ENCODE data around the gene MOB3B. TPM values are rescaled to one million over a fixed set of nuclear protein-coding genes. Genes with fewer than 3 reads are reported as not detected.

MOB3B gene
- polyA plus RNA-seq, 1 experiment = 0.04 TPM

- no peak for DNase-seq (ENCODE audit: low read depth)
Measured at GRCh38 chr9:27534131-27534530, 4.5 kb upstream of the MOB3B start.

GRCh38 chr9:27533311-27533710 is 3.7 kb upstream of the MOB3B start:
- H3K36me3 ChIP-seq (ENCODE audit: control insufficient read depth, insufficient read depth, low read length) = no peaks in the 10 kb centered on the region
- ChIA-PET POLR2A (no interaction called here), CTCF (interaction anchor here (2.7 kb wide), 1 partner anchor 200 kb away, joined by 10 read pairs; no protein-coding TSS in a partner anchor)
- no peak overlapping the region for H3K4me3 ChIP-seq (ENCODE audit: low read depth, low read length)
- TF ChIP-seq CTCF (IDR thresholded peaks at IDR 0.05; ENCODE audit: insufficient read depth, low read depth, low read length) = no peak
- DNase-seq (ENCODE audit: low read depth) = no peak
- H3K27me3 ChIP-seq (ENCODE audit: control insufficient read depth, insufficient read depth, low read length) = peaks cover 8% of the 10 kb centered on the region

More at GRCh38 chr9:27534131-27534530, 4.5 kb upstream of the MOB3B start:
- POLR2A ChIA-PET = no interaction called here
- Histone ChIP-seq H3K27me3 (ENCODE audit: control insufficient read depth, insufficient read depth, low read length) (peaks cover 1% of the 10 kb centered on the region; the same call in 1 of the 2 replicates), H3K4me3 (ENCODE audit: low read depth, low read length) (no peak overlapping the region), H3K36me3 (ENCODE audit: control insufficient read depth, insufficient read depth, low read length) (no peaks in the 10 kb centered on the region)
- TF ChIP-seq CTCF (IDR thresholded peaks at IDR 0.05; ENCODE audit: insufficient read depth, low read depth, low read length) = no peak
- CTCF ChIA-PET = interaction anchor here (2.7 kb wide), 1 partner anchor 201 kb away, joined by 10 read pairs; no protein-coding TSS in a partner anchor

DNA sequence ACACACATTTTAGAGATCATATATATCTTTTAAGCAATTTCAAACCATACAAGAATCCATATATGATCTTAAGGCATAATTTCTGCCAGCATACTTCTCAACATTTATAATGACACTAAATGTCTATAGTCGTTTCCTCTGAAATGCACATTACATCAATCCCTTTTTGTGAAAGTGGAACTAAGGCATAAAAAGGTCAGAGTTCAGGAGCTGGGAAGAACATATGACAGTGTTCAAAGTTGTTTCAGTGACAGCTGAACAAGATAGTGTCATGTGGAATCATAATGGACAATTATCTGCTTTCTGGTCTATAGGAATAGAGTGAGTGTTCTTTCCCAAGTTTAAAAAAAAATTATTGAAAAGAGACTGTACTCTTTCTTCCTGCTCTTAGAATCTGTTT is 2.4 kb upstream of the MOB3B start:
- ChIA-PET CTCF (interaction anchor here (0.6 to 2.7 kb wide), 2 partner anchors 199 to 440 kb away, joined by 3 to 10 read pairs; no protein-coding TSS in a partner anchor), POLR2A (no interaction called here)
- H3K36me3 ChIP-seq (ENCODE audit: control insufficient read depth, insufficient read depth, low read length) = no peaks in the 10 kb centered on the region
- no peak overlapping the region for H3K4me3 ChIP-seq (ENCODE audit: low read depth, low read length)
- peaks cover 16% of the 10 kb centered on the region for H3K27me3 ChIP-seq (ENCODE audit: control insufficient read depth, insufficient read depth, low read length)
- no peak for DNase-seq (ENCODE audit: low read depth)
- TF ChIP-seq CTCF (IDR thresholded peaks at IDR 0.05; ENCODE audit: insufficient read depth, low read depth, low read length) = no peak

- DNase-seq (ENCODE audit: low read depth) = no peak
- H3K27me3 ChIP-seq (ENCODE audit: control insufficient read depth, insufficient read depth, low read length) = peaks cover 16% of the 10 kb centered on the region
- CTCF ChIA-PET = interaction anchor here (0.6 to 2.6 kb wide), 6 partner anchors 8 to 439 kb away, joined by 3 to 30 read pairs (median 13); no protein-coding TSS in a partner anchor
- POLR2A ChIA-PET = no interaction called here
- TF ChIP-seq CTCF (IDR thresholded peaks at IDR 0.05; ENCODE audit: insufficient read depth, low read depth, low read length) = no peak
- no peak overlapping the region for H3K4me3 ChIP-seq (ENCODE audit: low read depth, low read length)
- no peaks in the 10 kb centered on the region for H3K36me3 ChIP-seq (ENCODE audit: control insufficient read depth, insufficient read depth, low read length)
Measured at GRCh38 chr9:27530915-27531755, 1.5 kb upstream of the MOB3B start.

DNA sequence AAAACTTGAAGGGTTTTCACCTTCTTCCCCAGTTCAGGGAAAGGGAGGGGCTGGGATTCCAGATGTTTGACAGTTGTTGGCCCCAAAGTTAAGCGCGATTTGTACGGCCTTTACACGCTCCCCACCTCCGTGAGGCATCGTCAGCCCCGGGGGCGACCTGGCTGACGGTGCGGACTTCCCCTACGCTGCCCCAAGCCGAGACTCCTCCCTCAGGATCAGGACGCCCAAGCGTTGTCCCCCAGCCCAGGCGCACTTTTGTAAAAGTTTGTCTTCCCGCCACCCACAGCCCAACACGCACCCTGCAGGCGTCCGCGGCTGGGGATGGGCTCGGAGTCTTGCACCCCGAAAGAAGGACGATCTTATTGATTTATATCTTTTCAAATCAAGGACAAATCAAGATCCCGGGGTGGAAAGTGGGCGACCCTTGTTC is 713 bp downstream of the MOB3B start:
- ChIA-PET POLR2A (no interaction called here), CTCF (interaction anchor here (0.7 to 2.6 kb wide), 19 partner anchors 9 to 203 kb away, joined by 3 to 30 read pairs (median 4); no protein-coding TSS in a partner anchor)
- TF ChIP-seq CTCF (IDR thresholded peaks at IDR 0.05; ENCODE audit: insufficient read depth, low read depth, low read length) = no peak
- no peaks in the 10 kb centered on the region for H3K36me3 ChIP-seq (ENCODE audit: control insufficient read depth, insufficient read depth, low read length)
- H3K27me3 ChIP-seq (ENCODE audit: control insufficient read depth, insufficient read depth, low read length) = peaks cover 18% of the 10 kb centered on the region
- H3K4me3 ChIP-seq (ENCODE audit: low read depth, low read length) = peak overlapping the region; percentile 39
- DNase-seq (ENCODE audit: low read depth) = no peak
